ENCODE measurements around the gene ADRA2B.

Gene ADRA2B

GRCh38 chr2:96106991-96107707, 9.2 kb downstream of the ADRA2B start:
- no peak overlapping the region for H3K27ac ChIP-seq
- POLR2A ChIA-PET (ENCODE audit: low non-redundant PET) = no interaction called here
- CTCF ChIA-PET = interaction anchor here (0.6 to 2.6 kb wide), 3 partner anchors 10 to 157 kb away, joined by 3 to 13 read pairs (median 3); no protein-coding TSS in a partner anchor
- DNase-seq (ENCODE audit: low spot score) = no peak
- no peak for TF ChIP-seq CTCF (conservative IDR thresholded peaks at IDR 0.05; ENCODE audit: low read depth)

DNA sequence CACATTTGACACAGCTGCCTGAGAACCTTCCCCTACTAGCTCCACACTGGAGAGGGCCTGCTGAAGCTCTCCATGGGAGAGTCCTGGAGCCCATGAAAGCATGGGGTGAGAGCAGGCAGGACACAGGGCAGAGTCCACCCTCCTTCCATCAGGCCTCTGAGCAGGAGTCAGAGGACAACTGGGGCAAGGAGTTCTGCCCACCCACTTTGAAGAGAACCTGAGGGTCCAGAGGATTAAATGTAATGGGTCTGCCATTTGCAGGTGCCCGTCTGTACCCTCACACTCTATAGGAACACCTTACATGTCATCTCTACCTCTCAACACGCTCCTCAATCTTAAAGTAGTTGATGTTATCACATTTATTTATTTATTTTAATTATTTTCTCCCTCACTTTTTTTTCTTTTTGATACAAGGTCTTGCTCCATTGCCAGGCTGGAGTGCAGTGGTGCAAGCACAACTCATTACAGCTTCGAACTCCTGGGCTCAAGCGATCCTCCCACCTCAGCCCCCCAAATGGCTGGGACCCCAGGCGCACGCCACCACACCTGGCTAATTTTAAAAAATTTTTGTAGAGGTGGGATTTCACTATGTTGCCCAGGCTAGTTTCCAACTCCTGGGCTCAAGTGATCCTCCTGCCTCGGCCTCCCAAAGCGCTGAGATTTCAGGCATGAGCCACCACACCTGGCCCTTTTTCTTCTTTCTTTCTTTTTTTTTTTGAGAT, 10.2 kb downstream of the ADRA2B start:
- CTCF ChIA-PET = no interaction called here
- DNase-seq (ENCODE audit: low spot score) = no peak
- no peak for TF ChIP-seq CTCF (conservative IDR thresholded peaks at IDR 0.05; ENCODE audit: low read depth)
- POLR2A ChIA-PET (ENCODE audit: low non-redundant PET) = no interaction called here
- no peak overlapping the region for H3K27ac ChIP-seq

DNA sequence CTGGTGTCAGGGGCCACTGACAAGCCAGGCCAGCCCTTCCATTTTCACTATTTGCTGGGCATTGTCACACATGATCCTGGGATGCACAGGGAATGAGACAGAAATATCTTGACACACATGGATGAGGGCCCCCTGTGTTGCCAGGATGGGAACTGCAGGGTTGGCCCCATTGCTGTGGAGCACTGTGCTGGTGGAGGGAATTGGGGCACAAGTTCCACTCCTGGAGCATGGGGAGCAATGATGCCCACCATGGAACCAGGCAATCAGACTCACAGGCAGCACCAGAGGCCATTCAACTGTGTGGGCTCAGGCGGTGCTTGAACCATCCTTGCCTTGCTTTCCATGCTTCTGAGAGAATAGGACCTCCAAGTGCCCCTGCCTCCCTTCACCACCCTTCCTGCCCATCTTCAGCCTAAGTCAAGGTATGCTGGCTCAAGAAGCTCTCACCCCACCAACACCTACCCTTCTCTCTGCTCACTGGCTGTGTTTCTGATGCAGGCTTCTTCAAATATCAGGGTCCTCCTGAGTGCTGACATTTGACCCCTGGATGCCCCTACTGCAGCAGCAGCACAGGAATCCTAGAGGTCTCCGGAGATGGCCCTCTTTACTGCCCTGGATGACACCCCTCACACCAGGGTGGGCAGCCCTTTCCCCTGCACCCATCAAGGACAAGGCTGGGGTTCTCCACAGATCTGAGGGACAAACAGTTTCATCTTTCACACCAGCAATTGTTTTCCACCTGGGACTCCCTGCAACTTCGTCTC, 11.0 kb downstream of the ADRA2B start:
- TF ChIP-seq CTCF (conservative IDR thresholded peaks at IDR 0.05; ENCODE audit: low read depth) = no peak
- POLR2A ChIA-PET (ENCODE audit: low non-redundant PET) = no interaction called here
- H3K27ac ChIP-seq = no peak overlapping the region
- CTCF ChIA-PET = interaction anchor here (1.1 kb wide), 1 partner anchor 12 kb away, joined by 3 read pairs; no protein-coding TSS in a partner anchor
- no peak for DNase-seq (ENCODE audit: low spot score)

GRCh38 chr2:96104487-96104861, 11.9 kb downstream of the ADRA2B start:
- ChIA-PET CTCF (interaction anchor here (1.1 kb wide), 1 partner anchor 13 kb away, joined by 3 read pairs; no protein-coding TSS in a partner anchor), POLR2A (ENCODE audit: low non-redundant PET) (no interaction called here)
- DNase-seq (ENCODE audit: low spot score) = no peak
- H3K27ac ChIP-seq = no peak overlapping the region
- no peak for TF ChIP-seq CTCF (conservative IDR thresholded peaks at IDR 0.05; ENCODE audit: low read depth)

DNA sequence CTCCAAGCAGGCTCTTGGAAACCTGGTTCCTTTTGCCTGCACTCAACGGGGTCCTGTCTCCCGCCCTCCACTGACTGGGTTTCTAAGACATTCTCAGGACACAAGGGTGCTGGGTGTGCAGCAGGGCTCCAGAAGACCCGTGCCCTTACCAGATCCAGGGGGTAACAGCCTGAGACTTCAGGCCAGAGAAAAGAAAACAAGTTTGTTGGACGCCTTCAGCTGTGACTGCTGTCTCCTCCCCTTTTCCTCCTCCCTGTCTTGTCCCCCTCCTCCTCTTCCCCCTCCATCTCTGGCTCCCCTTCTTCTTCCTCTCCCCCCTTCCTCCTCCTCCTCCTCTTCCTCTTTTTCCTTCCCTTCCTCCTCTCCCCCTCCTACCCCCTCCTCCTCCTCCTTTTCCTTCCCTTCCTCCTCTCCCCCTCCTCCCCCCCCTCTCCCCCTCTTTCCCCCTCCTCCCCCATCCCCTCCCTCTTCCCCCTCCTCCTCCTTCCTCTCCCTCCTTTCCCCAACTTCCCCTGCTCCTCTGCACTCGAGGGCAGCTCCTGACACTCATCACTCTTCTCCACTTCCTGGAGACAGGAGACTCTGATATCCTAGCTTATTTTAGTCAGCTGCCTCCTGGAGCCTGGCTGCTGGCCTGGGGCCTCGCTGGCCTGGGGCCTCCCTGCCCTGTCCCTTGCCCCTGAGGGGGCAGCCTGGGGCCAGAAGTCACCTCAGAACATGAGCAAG, 12.4 kb downstream of the ADRA2B start:
- no peak for TF ChIP-seq CTCF (conservative IDR thresholded peaks at IDR 0.05; ENCODE audit: low read depth)
- ChIA-PET POLR2A (ENCODE audit: low non-redundant PET) (no interaction called here), CTCF (interaction anchor here (1.1 kb wide), 1 partner anchor 13 kb away, joined by 3 read pairs; no protein-coding TSS in a partner anchor)
- H3K27ac ChIP-seq = peak overlapping the region; percentile 22; the same call in 1 of the 2 replicates
- DNase-seq (ENCODE audit: low spot score) = no peak
